ENCODE measurements around the gene DAP.

DNA sequence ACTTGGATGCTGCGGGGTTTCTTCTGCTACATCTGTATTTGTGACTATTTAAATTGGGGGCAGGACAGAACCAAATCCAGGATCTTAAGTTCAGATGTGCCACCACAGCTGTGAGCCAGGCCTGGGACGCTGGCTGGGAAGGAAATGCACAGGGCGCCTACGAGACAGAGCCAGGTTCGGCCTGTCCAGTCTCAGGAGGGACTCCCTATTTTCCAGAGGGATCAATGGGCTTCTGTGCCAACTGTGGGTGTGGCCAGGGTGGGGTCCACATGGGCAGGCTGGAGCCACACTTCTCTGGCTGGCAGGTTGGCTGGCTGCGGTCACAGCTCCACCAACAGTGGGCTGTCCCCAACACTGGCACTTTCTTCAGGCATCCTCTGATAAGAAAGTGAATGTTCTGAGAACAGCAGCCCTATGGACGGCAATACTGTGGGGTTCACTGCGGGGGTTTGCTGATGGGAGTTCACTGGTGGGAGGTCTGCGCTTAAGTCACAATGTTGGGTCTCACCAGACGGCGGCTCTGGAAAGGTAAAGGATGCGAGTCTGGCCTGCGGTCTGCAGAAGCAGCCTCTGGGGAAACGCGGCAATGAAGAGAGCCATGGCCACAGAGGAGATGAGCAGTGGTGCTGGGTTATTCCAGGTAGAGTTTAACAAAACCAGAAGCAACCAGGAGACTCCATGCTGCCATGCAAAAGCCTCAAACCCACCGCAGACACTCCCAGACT is 78.1 kb downstream of the DAP start:
- TF ChIP-seq POLR2AphosphoS5 (IDR thresholded peaks at IDR 0.05) (no peak), POLR2A (IDR thresholded peaks at IDR 0.05) (no peak)
- TF ChIP-seq, protein P1, sequence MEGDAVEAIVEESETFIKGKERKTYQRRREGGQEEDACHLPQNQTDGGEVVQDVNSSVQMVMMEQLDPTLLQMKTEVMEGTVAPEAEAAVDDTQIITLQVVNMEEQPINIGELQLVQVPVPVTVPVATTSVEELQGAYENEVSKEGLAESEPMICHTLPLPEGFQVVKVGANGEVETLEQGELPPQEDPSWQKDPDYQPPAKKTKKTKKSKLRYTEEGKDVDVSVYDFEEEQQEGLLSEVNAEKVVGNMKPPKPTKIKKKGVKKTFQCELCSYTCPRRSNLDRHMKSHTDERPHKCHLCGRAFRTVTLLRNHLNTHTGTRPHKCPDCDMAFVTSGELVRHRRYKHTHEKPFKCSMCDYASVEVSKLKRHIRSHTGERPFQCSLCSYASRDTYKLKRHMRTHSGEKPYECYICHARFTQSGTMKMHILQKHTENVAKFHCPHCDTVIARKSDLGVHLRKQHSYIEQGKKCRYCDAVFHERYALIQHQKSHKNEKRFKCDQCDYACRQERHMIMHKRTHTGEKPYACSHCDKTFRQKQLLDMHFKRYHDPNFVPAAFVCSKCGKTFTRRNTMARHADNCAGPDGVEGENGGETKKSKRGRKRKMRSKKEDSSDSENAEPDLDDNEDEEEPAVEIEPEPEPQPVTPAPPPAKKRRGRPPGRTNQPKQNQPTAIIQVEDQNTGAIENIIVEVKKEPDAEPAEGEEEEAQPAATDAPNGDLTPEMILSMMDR (IDR thresholded peaks at IDR 0.05 in 8 of 11, conservative IDR thresholded peaks at IDR 0.05 in 3 of 11) = no peak

Data from spleen (tissue), 7 donors.